ENCODE data around the gene MYLK4.

DNA sequence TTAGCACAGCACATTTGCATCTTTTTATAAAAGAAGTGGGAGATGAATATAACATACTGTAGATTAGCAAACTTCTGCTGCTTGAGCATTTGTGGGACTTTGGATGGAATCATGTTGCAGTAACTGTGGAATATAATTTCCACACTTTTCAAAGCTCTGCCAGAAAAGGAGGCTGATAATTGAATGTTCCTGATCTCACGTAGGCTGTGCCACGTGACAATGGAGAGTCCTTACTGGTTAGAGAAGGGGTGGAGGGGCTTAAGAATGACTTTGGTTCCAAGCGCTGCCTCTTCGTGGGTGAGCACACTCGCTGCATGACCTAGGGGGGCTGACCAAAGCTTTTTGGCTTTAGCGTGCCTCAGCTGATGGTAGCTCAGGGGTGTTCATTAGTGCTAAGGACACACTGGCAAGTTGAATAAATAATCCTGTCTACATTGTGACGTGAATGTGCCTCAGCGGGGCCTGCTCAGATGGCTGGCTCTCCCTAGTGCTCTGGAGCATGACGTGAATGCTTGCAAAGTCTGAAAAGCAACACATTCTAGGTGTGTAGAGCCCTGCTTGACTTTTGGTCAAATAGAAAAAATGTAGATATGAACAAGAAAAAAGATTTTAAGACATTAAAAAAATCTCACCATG is 29.5 kb upstream of the MYLK4 start:
- no peak for TF ChIP-seq FOXP2 (optimal IDR thresholded peaks at IDR 0.05; ENCODE audit: control extremely low read depth, extremely low read length, insufficient read depth)
- no peak for TF ChIP-seq EZH2 (IDR thresholded peaks at IDR 0.05)
- TF ChIP-seq POLR2AphosphoS5 (IDR thresholded peaks at IDR 0.05; ENCODE audit: borderline replicate concordance, low read depth, low read length), result no peak

Measured in SK-N-MC (cell line).